NOMO-1 treated with dmso at 0.1 percent for 144 hours (cell line): ENCODE results near the gene DBI.
"Not testable (repeated sequence)": the region's sequence is repeated elsewhere in the genome, so short reads cannot be mapped to it uniquely, and the experiment has no call there.

Source experiments
- DNase-seq: peaks from one replicate; lab custom pipeline; 2025; ENCODE audit not compliant: unreplicated experiment; lab: John Stamatoyannopoulos, UW

The DBI gene

GRCh38 chr2:119397196-119397595 lies 30.4 kb downstream of the DBI start:
- DNase-seq, result no peak

DNA sequence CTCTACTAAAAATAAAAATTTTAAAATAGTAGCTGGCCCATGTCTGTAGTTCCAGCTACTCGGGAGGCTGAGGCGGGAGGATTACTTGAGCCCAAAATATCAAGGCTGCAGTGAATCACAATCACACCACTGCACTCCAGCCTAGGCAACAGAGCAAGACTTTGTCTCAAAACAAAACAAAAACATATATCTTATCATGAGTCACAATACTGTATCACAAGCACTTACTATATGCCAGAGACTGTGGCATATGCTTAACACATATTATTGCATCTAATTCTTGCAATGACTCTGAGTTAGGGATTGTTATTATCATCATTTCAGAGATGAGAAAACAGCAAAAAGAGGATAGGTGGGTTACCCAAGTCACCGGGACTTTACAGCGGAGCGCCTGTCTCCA lies 35.3 kb downstream of the DBI start:
- DNase-seq, result no peak

- DNase-seq, result no peak
Measured at GRCh38 chr2:119402645-119403560, 36.1 kb downstream of the DBI start.

DNA sequence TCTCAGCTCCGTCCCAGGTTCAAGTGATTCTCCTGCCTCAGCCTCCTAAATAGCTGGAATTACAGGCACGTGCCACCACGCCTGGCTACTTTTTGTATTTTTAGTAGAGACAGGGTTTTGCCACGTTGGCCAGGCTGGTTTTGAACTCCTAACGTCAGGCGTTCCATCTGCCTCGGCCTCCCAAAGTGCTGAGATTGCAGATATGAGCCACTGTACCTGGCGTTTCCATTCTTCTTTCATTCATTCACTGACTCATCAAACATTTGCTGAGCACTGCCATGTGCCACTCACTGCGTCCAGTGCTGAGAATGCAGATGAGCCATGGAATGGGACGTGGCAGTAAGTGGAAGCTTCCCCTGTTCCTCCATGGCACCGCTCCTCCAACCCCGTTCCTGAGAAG lies 36.8 kb downstream of the DBI start:
- not testable (repeated sequence) for DNase-seq

DNA sequence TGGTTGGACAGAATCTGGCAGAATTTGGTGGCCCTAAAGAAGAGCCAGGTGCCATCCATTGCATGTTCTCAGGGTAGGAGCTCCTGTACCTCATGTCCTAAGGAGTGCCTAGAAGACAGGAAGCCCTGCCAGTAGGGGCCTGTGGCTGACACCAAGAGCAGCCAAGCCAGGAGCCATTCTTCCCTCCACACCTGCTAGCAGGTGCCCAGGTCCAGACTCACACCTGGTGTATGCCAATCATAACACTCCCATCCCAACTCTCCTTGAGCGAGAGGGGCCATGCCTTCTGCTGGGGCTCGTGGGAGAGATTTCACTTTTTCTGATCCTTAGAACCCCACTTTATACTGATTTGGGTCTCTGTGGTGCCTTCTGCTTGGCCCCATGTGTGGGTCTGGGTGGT lies 38.4 kb downstream of the DBI start:
- DNase-seq, result no peak

- DNase-seq, result no peak
Measured at GRCh38 chr2:119407430-119408220, 40.8 kb downstream of the DBI start.

DNA sequence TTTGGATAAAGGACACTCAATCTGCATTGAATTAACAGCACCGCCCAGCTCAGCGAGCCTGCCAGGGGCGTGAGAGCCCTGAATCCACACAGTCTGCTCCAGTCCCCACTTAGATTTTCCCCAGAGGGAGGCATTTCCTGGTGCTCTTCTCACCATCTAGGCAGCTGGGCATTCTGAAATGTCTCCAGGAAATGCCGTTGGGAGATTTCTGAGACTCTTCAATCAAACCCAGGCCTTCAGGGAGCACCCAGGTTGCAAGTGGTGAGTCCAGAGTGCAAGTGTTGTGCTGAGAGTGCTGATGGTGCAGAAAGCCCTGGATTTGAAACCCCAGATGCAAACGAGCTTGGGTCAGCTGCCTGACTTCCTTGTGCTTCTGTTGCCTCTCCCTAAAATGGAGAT lies 41.4 kb downstream of the DBI start:
- DNase-seq, result no peak

DNA sequence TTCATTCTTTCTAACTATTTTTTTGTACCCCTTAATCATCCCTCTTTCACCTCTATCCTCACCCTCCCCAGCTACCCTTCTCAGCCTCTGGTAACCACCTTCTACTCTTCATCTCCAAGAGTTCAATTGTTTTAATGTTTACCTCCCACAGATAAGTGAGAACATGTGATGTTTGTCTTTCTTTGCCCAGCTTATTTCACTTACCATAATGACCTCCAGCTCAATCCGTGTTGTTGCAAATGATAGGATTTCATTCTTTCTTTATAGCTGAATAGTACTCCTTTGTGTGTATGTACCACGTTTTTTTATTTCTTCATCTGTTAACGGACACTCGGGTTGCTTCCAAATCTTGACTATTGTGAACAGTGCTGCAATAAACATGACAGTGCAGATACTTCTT lies 42.7 kb downstream of the DBI start:
- DNase-seq, result no peak

- no peak for DNase-seq
Measured at GRCh38 chr2:119414894-119415293, 48.1 kb downstream of the DBI start.

DNA sequence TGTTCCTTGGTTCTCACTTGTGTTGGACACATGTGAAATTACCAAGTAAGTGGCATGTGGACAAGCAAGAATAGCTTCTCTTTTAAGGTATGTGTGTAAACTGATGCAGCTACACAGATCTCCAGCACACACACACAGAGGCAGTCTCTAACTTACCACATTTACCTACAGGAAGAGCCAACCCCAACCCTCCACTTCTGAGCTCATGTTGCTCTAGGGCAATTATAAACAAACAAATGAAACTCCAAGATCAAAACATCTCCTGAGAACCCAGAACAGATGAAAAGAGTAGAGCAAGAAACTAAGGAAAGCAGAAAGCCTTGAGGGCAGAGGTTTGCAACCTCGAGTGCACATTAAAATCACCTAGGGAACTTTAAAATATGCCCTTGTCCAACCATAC lies 48.9 kb downstream of the DBI start:
- no peak for DNase-seq

DNA sequence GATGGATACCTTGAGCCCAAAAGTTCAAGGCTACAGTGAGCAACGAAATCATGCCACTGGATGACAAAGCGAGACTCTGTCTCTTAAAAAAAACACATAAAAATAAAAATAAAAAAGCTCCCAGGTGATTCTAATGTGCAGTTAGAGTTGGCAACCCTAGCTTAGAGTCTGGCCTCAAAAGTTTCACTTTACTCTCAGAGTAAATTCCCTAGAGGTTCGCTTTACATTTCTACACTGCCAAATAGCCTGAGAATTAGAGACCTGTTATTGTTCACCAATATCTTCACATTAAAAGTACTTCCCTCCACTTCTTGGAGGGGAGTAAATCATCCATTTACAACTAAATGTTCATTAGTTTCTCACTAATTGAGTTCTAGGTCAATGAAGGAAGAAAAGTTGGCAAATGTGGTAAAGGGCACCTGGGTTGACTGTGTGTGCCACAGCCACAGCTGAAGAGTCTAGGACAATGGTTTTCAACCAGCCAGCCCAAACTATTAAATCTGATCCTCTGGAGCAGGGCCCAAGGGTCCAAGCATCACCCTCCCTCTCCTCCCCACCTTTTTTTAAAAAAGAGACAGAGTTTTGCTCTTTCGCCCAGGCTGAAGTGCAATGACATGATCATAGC lies 49.6 kb downstream of the DBI start:
- DNase-seq, result no peak

DNA sequence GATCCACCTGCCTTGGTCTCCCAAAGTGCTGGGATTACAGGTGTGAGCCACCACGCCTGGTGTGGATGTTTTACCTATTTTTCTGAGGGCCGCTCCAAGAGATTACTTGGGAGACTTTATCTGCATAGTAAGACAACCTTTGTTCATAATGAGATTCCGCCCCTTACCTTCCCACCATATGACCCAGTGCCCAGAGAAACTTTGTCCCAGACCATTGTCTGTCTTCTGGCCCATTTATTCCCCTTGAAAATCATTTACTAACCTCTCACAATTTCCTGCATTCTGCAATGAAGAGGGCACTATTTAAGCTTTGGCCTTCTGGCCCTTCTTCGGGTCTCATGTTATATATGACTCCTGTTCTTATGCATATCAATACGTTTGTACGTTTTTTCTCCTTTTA lies 51.1 kb downstream of the DBI start:
- no peak for DNase-seq

DNA sequence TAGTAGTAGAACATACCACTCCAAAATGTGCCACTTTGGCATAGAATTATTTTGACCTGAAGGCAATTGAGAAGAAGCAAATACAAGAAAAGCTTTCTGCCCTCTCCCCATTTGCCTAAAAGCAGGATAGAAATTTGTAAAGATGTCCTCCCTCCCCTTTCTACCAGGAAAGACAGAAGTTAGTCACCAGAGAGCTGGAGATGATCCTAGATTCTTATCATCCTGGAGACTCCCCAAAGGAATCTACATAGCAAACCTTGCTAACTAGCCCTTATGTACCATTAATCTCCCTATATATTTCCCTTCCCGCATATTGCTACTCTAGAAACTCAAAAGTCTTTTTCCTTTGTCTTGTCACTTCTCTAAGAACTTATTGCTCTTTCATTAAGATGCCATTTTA lies 52.3 kb downstream of the DBI start:
- no peak for DNase-seq

DNA sequence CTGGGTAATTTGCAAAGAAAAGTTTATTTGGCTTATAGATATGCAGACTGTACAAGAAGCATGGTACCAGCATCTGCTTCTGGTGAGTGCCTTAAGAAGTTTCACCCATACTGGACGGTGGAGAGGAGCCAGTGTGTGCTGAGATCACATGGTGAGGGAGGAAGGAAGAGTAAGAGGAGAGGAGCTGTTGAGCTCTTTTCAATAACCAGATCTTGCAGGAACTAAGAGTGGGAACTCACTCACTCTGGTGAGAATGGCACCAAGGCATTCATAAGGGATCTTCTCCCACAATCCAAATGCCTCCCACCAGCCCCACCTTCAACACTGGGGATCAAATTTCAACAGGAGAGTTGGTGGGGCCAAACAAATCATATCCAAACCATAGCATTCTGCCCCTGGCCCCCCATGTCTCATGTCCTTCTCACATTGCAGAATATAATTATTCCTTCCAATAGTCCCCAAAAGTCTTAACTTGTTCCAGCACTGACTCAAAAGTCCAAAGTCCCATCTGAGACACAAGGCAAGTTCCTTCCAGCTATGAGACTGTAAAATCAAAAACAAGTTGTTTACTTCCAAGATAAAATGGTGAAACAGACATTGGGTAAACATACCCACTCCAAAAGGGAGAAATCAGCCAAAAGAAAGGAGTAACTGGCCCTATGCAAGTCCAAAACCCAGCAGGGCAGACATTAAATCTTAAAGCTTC lies 53.2 kb downstream of the DBI start:
- no peak for DNase-seq

GRCh38 chr2:119421304-119421703 lies 54.5 kb downstream of the DBI start:
- DNase-seq, result no peak

GRCh38 chr2:119421741-119422140 lies 55.0 kb downstream of the DBI start:
- DNase-seq, result no peak
